ENCODE measurements around the gene HSD17B4. TPM values are rescaled to one million over a fixed set of nuclear protein-coding genes. Genes with fewer than 3 reads are reported as not detected.

HSD17B4 gene
- total and polyA plus RNA-seq, 2 of the 13 experiments (the other 11 are each of a cell fraction or from before 2014, with no cell fraction given): 178 to 399 TPM

DNA sequence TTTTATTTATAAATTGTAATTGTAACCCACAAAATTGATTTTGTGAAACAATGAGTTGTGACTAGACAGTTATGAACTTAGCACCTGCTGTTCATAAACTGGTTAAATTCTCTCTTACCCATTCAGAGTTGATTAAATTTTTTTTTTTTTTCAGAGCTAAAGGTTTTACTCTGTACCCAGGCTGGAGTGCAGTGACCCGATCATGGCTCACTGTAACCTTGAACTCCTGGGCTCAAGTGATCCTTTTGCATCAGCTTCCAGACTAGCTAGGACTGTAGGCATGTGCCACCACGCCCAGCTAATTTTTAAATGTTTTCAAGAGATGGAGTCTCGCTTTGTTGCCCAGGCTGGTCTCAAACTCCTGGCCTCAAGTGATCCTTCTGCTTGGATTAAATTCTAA, 1.9 kb downstream of the HSD17B4 start (continued):
- no peak for TF ChIP-seq PCBP2 (optimal IDR thresholded peaks at IDR 0.05; ENCODE audit: low read depth, low read length, poor library complexity, severe bottlenecking)
- no peak for TF ChIP-seq KMT2B (CRISPR knock-in tag; IDR thresholded peaks at IDR 0.05)
- TF ChIP-seq, protein P1, sequence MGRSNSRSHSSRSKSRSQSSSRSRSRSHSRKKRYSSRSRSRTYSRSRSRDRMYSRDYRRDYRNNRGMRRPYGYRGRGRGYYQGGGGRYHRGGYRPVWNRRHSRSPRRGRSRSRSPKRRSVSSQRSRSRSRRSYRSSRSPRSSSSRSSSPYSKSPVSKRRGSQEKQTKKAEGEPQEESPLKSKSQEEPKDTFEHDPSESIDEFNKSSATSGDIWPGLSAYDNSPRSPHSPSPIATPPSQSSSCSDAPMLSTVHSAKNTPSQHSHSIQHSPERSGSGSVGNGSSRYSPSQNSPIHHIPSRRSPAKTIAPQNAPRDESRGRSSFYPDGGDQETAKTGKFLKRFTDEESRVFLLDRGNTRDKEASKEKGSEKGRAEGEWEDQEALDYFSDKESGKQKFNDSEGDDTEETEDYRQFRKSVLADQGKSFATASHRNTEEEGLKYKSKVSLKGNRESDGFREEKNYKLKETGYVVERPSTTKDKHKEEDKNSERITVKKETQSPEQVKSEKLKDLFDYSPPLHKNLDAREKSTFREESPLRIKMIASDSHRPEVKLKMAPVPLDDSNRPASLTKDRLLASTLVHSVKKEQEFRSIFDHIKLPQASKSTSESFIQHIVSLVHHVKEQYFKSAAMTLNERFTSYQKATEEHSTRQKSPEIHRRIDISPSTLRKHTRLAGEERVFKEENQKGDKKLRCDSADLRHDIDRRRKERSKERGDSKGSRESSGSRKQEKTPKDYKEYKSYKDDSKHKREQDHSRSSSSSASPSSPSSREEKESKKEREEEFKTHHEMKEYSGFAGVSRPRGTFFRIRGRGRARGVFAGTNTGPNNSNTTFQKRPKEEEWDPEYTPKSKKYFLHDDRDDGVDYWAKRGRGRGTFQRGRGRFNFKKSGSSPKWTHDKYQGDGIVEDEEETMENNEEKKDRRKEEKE (IDR thresholded peaks at IDR 0.05): no peak
- no peak for TF ChIP-seq SOX6 (IDR thresholded peaks at IDR 0.05)
- TF ChIP-seq SOX6 (CRISPR knock-in tag; IDR thresholded peaks at IDR 0.05): peak; percentile 52
- TF ChIP-seq, protein P2, sequence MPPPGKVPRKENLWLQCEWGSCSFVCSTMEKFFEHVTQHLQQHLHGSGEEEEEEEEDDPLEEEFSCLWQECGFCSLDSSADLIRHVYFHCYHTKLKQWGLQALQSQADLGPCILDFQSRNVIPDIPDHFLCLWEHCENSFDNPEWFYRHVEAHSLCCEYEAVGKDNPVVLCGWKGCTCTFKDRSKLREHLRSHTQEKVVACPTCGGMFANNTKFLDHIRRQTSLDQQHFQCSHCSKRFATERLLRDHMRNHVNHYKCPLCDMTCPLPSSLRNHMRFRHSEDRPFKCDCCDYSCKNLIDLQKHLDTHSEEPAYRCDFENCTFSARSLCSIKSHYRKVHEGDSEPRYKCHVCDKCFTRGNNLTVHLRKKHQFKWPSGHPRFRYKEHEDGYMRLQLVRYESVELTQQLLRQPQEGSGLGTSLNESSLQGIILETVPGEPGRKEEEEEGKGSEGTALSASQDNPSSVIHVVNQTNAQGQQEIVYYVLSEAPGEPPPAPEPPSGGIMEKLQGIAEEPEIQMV (CRISPR knock-in tag; IDR thresholded peaks at IDR 0.05; ENCODE audit: low read depth): no peak
- TF ChIP-seq RCOR2 (CRISPR knock-in tag; IDR thresholded peaks at IDR 0.05): no peak
- no peak for TF ChIP-seq ZBTB42 (CRISPR knock-in tag; IDR thresholded peaks at IDR 0.05)
- TF ChIP-seq U2AF2 (IDR thresholded peaks at IDR 0.05; ENCODE audit: low read depth, low read length): no peak
- TF ChIP-seq, protein P3, sequence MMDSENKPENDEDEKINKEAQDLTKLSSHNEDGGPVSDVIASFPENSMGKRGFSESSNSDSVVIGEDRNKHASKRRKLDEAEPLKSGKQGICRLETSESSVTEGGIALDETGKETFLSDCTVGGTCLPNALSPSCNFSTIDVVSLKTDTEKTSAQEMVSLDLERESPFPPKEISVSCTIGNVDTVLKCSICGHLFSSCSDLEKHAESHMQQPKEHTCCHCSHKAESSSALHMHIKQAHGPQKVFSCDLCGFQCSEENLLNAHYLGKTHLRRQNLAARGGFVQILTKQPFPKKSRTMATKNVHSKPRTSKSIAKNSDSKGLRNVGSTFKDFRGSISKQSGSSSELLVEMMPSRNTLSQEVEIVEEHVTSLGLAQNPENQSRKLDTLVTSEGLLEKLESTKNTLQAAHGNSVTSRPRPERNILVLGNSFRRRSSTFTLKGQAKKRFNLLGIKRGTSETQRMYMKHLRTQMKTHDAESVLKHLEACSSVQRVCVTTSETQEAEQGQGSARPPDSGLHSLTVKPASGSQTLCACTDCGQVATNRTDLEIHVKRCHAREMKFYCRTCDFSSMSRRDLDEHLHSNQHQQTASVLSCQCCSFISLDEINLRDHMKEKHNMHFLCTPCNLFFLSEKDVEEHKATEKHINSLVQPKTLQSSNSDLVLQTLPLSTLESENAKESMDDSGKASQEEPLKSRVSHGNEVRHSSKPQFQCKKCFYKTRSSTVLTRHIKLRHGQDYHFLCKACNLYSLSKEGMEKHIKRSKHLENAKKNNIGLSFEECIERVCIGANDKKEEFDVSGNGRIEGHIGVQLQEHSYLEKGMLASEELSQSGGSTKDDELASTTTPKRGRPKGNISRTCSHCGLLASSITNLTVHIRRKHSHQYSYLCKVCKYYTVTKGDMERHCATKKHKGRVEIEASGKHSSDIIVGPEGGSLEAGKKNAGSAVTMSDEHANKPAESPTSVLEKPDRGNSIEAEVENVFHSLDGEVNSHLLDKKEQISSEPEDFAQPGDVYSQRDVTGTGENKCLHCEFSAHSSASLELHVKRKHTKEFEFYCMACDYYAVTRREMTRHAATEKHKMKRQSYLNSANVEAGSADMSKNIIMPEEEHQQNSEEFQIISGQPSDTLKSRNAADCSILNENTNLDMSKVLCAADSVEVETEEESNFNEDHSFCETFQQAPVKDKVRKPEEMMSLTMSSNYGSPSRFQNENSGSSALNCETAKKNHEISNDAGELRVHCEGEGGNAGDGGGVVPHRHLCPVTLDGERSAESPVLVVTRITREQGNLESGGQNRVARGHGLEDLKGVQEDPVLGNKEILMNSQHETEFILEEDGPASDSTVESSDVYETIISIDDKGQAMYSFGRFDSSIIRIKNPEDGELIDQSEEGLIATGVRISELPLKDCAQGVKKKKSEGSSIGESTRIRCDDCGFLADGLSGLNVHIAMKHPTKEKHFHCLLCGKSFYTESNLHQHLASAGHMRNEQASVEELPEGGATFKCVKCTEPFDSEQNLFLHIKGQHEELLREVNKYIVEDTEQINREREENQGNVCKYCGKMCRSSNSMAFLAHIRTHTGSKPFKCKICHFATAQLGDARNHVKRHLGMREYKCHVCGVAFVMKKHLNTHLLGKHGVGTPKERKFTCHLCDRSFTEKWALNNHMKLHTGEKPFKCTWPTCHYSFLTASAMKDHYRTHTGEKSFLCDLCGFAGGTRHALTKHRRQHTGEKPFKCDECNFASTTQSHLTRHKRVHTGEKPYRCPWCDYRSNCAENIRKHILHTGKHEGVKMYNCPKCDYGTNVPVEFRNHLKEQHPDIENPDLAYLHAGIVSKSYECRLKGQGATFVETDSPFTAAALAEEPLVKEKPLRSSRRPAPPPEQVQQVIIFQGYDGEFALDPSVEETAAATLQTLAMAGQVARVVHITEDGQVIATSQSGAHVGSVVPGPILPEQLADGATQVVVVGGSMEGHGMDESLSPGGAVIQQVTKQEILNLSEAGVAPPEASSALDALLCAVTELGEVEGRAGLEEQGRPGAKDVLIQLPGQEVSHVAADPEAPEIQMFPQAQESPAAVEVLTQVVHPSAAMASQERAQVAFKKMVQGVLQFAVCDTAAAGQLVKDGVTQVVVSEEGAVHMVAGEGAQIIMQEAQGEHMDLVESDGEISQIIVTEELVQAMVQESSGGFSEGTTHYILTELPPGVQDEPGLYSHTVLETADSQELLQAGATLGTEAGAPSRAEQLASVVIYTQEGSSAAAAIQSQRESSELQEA (CRISPR knock-in tag; IDR thresholded peaks at IDR 0.05; ENCODE audit: not compliant biosample characterization): no peak
- no peak for TF ChIP-seq GATAD1 (CRISPR knock-in tag; IDR thresholded peaks at IDR 0.05)
- no peak for TF ChIP-seq ARHGAP35 (CRISPR knock-in tag; IDR thresholded peaks at IDR 0.05; ENCODE audit: borderline replicate concordance)
- no peak for TF ChIP-seq ZNF83 (CRISPR knock-in tag; IDR thresholded peaks at IDR 0.05; ENCODE audit: borderline replicate concordance)
- TF ChIP-seq, protein P4, sequence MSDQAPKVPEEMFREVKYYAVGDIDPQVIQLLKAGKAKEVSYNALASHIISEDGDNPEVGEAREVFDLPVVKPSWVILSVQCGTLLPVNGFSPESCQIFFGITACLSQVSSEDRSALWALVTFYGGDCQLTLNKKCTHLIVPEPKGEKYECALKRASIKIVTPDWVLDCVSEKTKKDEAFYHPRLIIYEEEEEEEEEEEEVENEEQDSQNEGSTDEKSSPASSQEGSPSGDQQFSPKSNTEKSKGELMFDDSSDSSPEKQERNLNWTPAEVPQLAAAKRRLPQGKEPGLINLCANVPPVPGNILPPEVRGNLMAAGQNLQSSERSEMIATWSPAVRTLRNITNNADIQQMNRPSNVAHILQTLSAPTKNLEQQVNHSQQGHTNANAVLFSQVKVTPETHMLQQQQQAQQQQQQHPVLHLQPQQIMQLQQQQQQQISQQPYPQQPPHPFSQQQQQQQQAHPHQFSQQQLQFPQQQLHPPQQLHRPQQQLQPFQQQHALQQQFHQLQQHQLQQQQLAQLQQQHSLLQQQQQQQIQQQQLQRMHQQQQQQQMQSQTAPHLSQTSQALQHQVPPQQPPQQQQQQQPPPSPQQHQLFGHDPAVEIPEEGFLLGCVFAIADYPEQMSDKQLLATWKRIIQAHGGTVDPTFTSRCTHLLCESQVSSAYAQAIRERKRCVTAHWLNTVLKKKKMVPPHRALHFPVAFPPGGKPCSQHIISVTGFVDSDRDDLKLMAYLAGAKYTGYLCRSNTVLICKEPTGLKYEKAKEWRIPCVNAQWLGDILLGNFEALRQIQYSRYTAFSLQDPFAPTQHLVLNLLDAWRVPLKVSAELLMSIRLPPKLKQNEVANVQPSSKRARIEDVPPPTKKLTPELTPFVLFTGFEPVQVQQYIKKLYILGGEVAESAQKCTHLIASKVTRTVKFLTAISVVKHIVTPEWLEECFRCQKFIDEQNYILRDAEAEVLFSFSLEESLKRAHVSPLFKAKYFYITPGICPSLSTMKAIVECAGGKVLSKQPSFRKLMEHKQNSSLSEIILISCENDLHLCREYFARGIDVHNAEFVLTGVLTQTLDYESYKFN (CRISPR knock-in tag; conservative IDR thresholded peaks at IDR 0.05): 0 out of 2 replicates have a peak, but pooled peaks have one; percentile 19
